NCI-H1436 (cell line): ENCODE measurements around the gene GRK4.

Experiments
- DNase-seq: peaks from one replicate; lab custom pipeline; 2025; lab: John Stamatoyannopoulos, UW

The GRK4 gene

GRCh38 chr4:3070709-3071500 lies 107.5 kb downstream of the GRK4 start:
- no peak for DNase-seq

DNA sequence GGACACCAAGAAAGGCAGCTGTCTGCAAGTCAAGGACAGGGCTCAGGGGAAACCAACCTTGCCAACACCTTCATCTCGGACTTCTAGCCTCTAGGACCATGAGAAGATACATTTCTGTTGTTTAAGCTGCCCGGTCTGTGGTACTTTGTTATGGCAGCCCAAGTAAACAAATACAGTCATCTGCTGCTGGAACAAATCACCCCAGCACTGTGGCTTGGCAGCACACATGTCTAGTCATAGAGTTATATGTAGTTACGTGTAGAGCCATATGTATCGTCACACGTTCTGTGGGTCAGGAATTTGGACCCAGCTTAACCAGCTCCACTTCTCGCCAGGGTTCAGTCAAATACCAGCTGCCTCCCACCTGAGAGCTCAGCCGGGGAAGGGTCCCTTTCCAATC lies 108.4 kb downstream of the GRK4 start:
- DNase-seq: no peak

DNA sequence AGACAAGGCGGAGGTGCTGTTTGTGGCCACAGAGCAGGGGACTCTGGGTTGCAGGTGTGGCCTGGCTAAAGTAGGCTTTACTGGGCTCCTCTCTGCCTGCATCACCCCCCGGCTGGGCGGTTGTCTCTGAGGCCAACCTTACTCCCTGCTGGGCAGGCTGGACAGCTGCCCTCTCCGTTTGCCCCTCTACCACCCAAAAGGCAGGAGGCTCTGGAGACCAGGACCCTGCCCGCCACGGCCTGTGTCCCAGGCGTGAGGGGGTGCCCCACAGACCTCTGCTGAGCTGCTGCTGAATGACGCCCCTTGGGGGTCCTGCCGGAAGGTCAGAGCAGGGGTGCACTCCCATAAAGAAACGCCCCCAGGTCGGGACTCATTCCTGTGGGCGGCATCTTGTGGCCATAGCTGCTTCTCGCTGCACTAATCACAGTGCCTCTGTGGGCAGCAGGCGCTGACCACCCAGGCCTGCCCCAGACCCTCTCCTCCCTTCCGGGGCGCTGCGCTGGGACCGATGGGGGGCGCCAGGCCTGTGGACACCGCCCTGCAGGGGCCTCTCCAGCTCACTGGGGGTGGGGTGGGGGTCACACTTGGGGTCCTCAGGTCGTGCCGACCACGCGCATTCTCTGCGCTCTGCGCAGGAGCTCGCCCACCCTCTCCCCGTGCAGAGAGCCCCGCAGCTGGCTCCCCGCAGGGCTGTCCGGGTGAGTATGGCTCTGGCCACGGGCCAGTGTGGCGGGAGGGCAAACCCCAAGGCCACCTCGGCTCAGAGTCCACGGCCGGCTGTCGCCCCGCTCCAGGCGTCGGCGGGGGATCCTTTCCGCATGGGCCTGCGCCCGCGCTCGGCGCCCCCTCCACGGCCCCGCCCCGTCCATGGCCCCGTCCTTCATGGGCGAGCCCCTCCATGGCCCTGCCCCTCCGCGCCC lies 110.0 kb downstream of the GRK4 start:
- DNase-seq: no peak

DNA sequence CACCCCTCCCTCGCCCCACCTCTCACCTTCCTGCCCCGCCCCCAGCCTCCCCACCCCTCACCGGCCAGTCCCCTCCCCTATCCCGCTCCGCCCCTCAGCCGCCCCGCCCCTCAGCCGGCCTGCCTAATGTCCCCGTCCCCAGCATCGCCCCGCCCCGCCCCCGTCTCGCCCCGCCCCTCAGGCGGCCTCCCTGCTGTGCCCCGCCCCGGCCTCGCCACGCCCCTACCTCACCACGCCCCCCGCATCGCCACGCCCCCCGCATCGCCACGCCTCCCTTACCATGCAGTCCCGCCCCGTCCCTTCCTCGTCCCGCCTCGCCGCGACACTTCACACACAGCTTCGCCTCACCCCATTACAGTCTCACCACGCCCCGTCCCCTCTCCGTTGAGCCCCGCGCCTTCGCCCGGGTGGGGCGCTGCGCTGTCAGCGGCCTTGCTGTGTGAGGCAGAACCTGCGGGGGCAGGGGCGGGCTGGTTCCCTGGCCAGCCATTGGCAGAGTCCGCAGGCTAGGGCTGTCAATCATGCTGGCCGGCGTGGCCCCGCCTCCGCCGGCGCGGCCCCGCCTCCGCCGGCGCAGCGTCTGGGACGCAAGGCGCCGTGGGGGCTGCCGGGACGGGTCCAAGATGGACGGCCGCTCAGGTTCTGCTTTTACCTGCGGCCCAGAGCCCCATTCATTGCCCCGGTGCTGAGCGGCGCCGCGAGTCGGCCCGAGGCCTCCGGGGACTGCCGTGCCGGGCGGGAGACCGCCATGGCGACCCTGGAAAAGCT lies 110.9 kb downstream of the GRK4 start, which contains the start of the genes HTT and HTT-AS:
HTT (plus strand) TSS at position 604 of the 768 bp plus-strand sequence; CDS start at position 749, 145 bp downstream.
HTT-AS (minus strand) TSS at position 461 of the 768 bp plus-strand sequence.
- DNase-seq: peak; percentile 78

- peak; percentile 30 for DNase-seq
These were observed 111.7 kb downstream of the GRK4 start for GRCh38 chr4:3074846-3075651.

GRCh38 chr4:3075652-3075981 lies 112.2 kb downstream of the GRK4 start:
- DNase-seq: no peak

DNA sequence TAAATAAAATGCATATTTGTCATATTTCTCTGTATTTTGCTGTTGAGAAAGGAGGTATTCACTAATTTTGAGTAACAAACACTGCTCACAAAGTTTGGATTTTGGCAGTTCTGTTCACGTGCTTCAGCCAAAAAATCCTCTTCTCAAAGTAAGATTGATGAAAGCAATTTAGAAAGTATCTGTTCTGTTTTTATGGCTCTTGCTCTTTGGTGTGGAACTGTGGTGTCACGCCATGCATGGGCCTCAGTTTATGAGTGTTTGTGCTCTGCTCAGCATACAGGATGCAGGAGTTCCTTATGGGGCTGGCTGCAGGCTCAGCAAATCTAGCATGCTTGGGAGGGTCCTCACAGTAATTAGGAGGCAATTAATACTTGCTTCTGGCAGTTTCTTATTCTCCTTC lies 114.4 kb downstream of the GRK4 start:
- DNase-seq: no peak

GRCh38 chr4:3079694-3080123 lies 116.3 kb downstream of the GRK4 start:
- DNase-seq: no peak

GRCh38 chr4:3082925-3083515 lies 119.6 kb downstream of the GRK4 start:
- DNase-seq: no peak

DNA sequence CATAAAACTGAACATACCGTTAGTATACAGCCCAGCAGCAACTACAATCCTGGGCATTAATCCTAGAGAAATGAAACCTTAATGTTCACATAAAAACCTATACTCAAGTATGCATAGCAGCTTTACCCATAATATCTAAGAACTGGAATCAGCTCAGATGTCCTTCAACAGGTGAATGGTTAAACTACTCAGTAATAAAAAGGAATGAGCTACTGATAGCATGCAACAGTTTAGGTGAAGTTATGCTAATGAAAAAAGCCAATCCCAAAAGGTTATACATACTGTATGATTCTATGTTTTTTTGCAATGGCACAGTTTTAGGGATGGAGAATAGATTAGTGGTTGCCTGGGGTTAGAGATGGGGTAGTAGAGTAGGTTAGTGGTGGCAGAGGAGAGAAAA lies 120.4 kb downstream of the GRK4 start:
- no peak for DNase-seq

DNA sequence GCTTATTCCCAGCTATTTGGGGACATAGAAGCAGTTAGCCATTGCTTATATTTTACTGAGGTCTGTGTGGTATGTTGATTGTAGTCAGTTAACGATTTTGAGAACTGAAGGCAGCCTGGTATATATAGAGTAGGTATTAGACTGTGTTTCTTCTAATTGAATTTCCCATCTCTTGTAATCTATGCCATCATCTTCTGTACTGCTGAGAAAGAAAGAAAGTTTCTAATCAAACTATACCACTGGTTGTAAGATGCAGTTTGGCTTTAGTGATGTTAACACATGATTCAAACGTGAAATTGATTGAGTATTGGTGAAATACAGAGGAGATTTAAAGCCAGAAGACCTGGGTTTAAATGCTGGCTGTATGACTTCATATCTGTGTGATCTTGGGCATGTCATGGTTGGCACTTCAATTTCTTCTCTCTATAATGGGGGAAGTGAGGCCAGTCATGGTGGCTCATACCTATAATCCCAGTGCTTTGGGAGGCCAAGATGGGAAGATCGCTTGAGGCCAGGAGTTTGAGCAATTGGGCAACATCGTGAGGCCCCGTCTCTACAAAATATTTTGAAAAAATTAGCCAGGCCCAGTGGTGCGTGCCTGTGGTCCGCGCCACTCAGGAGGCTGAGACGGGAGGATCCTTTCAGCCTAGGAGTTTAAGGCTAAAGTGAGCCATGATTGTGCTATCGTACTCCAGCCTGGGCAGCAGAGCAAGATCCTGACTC lies 122.7 kb downstream of the GRK4 start:
- DNase-seq: no peak

DNA sequence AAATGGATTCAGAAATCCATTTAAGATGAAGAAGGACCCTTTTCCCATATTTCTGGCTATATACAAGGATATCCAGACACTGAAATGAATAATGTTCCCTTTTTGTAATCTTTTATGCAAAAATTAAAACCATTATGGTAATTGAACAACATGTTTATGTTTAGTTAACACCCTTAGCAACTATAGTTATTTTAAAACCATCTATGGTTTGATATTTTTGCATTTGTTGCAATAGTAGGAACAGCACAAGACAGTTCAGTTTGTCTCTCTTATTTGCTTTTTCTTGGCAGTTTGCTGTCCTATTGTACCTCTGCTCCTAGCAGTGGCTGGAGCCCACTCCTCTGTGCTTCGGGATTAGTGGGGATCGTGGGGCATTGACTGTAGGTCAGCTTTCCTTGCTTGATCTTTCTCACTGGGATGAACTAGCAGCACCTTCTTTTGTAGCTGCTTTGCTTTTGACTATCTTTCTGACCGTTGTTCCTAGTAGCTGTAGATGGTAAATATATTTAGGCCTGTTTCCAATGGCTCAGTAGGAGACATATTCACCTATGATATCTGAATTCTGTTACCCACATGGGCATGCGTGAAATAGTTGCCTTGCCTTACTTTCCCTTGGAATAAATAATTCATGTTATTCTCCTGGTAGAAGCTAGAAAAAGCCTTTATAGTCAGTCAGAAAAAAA lies 123.9 kb downstream of the GRK4 start:
- DNase-seq: no peak
